K562 (cell line): ENCODE data around the gene DMAC2L. TPM values are rescaled to one million over a fixed set of nuclear protein-coding genes. Genes with fewer than 3 reads are reported as not detected.
A peak's percentile ranks its signal among the peaks of the same experiment; 100 is the strongest.

Experiments
- ATAC-seq: fragments of 200-7000 bp; cut with Tn5 transposase; 3 replicates; pipeline ENCODE4 v1.9.1; 2020; ENCODE audit warnings: moderate library complexity
- BruUV-seq: library from RNA; stranded (reverse); fragments of 400-500 nt; replicated peaks from 2 replicates; lab custom pipeline; 2021; lab: Mats Ljungman, UMichigan
- CTCF ChIA-PET: fragments of 300-600 bp; formaldehyde crosslinking; extraction: SDS; loops from one replicate; lab custom pipeline; 2021; ENCODE audit warnings: low intra/inter-chr PET ratio; lab: Yijun Ruan, JAX
- POLR2A ChIA-PET: fragments of 300-600, 350-650 bp; sonication (Branson Sonifier 250); formaldehyde crosslinking; extraction: SDS; loops from one replicate; lab custom pipeline; 2021; ENCODE audit warnings: antibody characterized with exemption, inconsistent platforms; lab: Yijun Ruan, JAX
- DNase-seq, 4 experiments: peaks; one replicate each; pipeline versions ENCODE4 v3.0.0 to v3.0.0-alpha.2; 2011 to 2018; ENCODE audit warnings: low spot score in 3 of 4, mixed read lengths in 3 of 4; ENCODE audit errors: extremely low read depth in 1 of 4
- FAIRE-seq: peaks from 2 replicates; lab custom pipeline; 2011; peaks lifted over from hg19 to GRCh38; lab: Jason Lieb, UNC
- H2AFZ ChIP-seq: 2 replicates; pipeline ENCODE4 v1.6.0; 2011; ENCODE audit warnings: low read depth, low read length, control low read depth, inconsistent platforms
- H3K27ac ChIP-seq: fragments of 200-600 bp; 3 replicates; pipeline ENCODE4 v1.8.0; 2011; ENCODE audit warnings: low read depth, mild to moderate bottlenecking, control low read depth, inconsistent platforms, low read length, moderate library complexity, mixed read lengths; ENCODE audit errors: extremely low read depth
- H3K27me3 ChIP-seq, 2 experiments: fragments of 300-600 bp in 1 of 2; 2 replicates in 1 of 2; 3 replicates in 1 of 2; pipeline versions ENCODE4 v1.6.0 to v1.8.0; 2011; ENCODE audit warnings: inconsistent platforms in 2 of 2, low read length in 2 of 2, mild to moderate bottlenecking in 1 of 2, mixed read lengths in 1 of 2, moderate library complexity in 1 of 2; ENCODE audit not compliant: control insufficient read depth in 2 of 2, insufficient read depth in 2 of 2
- H3K36me3 ChIP-seq: fragments of 300-600 bp; 3 replicates; pipeline ENCODE4 v1.8.0; 2011; ENCODE audit warnings: mild to moderate bottlenecking, low read length, inconsistent platforms; ENCODE audit not compliant: control insufficient read depth, insufficient read depth
- H3K4me1 ChIP-seq, 2 experiments: fragments of 200-600 bp in 1 of 2; replicated peaks in 1 of 2; 2 replicates in 1 of 2; 3 replicates in 1 of 2; pipeline versions ENCODE4 v1.5.1 to v1.8.0; 2011; ENCODE audit warnings: inconsistent platforms in 2 of 2, low read length in 2 of 2, mild to moderate bottlenecking in 1 of 2, mixed read lengths in 1 of 2, moderate library complexity in 1 of 2; ENCODE audit not compliant: control insufficient read depth in 2 of 2, insufficient read depth in 2 of 2
- H3K4me2 ChIP-seq: 2 replicates; pipeline ENCODE4 v1.6.1; 2011; ENCODE audit warnings: low read length, control low read depth, inconsistent platforms, mixed read lengths; ENCODE audit not compliant: insufficient read depth
- H3K4me3 ChIP-seq: fragments of 200-600 bp; sonication (generic), shearing (Covaris generic); 2 replicates; pipeline ENCODE4 v1.5.1; 2016; ENCODE audit warnings: control low read depth, inconsistent platforms
- H3K79me2 ChIP-seq: fragments of 200-600 bp; 3 replicates; pipeline ENCODE4 v1.8.0; 2011; ENCODE audit warnings: low read length, inconsistent platforms; ENCODE audit not compliant: control insufficient read depth, insufficient read depth
- H3K9ac ChIP-seq, 2 experiments: 2 replicates each; pipeline versions ENCODE4 v1.6.0 to v1.6.1; 2011; ENCODE audit warnings: low read depth in 2 of 2, low read length in 2 of 2, control low read depth in 1 of 2, inconsistent platforms in 1 of 2, mild to moderate bottlenecking in 1 of 2, mixed read lengths in 1 of 2; ENCODE audit not compliant: insufficient read depth in 1 of 2
- H3K9me1 ChIP-seq: one replicate; pipeline ENCODE4 v1.6.0; 2011; ENCODE audit warnings: inconsistent platforms, mild to moderate bottlenecking, low read length, moderate library complexity; ENCODE audit not compliant: control insufficient read depth, insufficient read depth
- H3K9me3 ChIP-seq: replicated peaks from 2 replicates; pipeline ENCODE4 v1.5.1; 2011; ENCODE audit warnings: low read depth, low read length, inconsistent platforms; ENCODE audit not compliant: control insufficient read depth, insufficient read depth
- H4K20me1 ChIP-seq: replicated peaks from 2 replicates; pipeline ENCODE4 v1.6.1; 2011; ENCODE audit warnings: low read length, inconsistent platforms, mixed read lengths; ENCODE audit not compliant: control insufficient read depth, insufficient read depth
- CAMTA2 ChIP-seq: fragments of 250-450 bp; sonication (Bioruptor Pico); conservative IDR thresholded peaks from 2 replicates; pipeline ENCODE4 v1.5.1; 2022
- CEBPB ChIP-seq: fragments of 450-650 bp; IDR thresholded peaks from 2 replicates; pipeline ENCODE4 v1.6.1; 2016; ENCODE audit warnings: missing genetic modification characterization, missing compliant biosample characterization
- HDAC1 ChIP-seq, 2 experiments: fragments of 450-650 bp; IDR thresholded peaks; 2 replicates each; pipeline ENCODE4 v1.6.1; 2016 to 2017; ENCODE audit warnings: inconsistent platforms in 1 of 2, mild to moderate bottlenecking in 1 of 2, moderate library complexity in 1 of 2
- IRF1 ChIP-seq: sonication (generic); formaldehyde crosslinking; IDR thresholded peaks from 2 replicates; pipeline ENCODE4 v1.8.0; 2022; ENCODE audit warnings: missing genetic modification reagents, mild to moderate bottlenecking, borderline replicate concordance
- PBX2 ChIP-seq, 2 experiments: IDR thresholded peaks in 1 of 2; conservative IDR thresholded peaks in 1 of 2; 2 replicates each; pipeline ENCODE4 v1.6.1; 2016; ENCODE audit warnings: low read depth in 2 of 2, mild to moderate bottlenecking in 1 of 2, missing compliant biosample characterization in 1 of 2, missing genetic modification characterization in 1 of 2, moderate library complexity in 1 of 2
- SLC30A9 ChIP-seq: fragments of 250-450 bp; sonication (Bioruptor Pico); IDR thresholded peaks from 2 replicates; pipeline ENCODE4 v1.8.0; 2022; ENCODE audit warnings: mild to moderate bottlenecking, moderate library complexity
- SOX6 ChIP-seq: fragments of 450-650 bp; IDR thresholded peaks from 2 replicates; pipeline ENCODE4 v1.6.1; 2014; ENCODE audit warnings: mild to moderate bottlenecking
- TBP ChIP-seq: optimal IDR thresholded peaks from 2 replicates; pipeline ENCODE3; 2011; ENCODE audit warnings: low read depth, low read length, improper control_type of control experiment
- ZBTB2 ChIP-seq: fragments of 450-650 bp; IDR thresholded peaks from 2 replicates; pipeline ENCODE4 v1.6.1; 2016; ENCODE audit warnings: antibody characterized with exemption
- ZFPM2 ChIP-seq: fragments of 250-450 bp; sonication (Bioruptor Pico); IDR thresholded peaks from 2 replicates; pipeline ENCODE4 v1.5.1; 2022; ENCODE audit warnings: mild to moderate bottlenecking
- ZKSCAN8 ChIP-seq: fragments of 200-800 bp; sonication (Bioruptor generic); IDR thresholded peaks from 2 replicates; pipeline ENCODE4 v1.6.1; 2016; ENCODE audit warnings: missing genetic modification characterization, missing compliant biosample characterization
- ZNF444 ChIP-seq: fragments of 250-450 bp; sonication (Bioruptor Pico); IDR thresholded peaks from 2 replicates; pipeline ENCODE4 v1.4.0; 2020; ENCODE audit warnings: mild to moderate bottlenecking, moderate library complexity
- WGBS: fragments of 100-300 bp; shearing (Covaris generic); methylation state at CpG from one replicate; pipeline ENCODE4 v1.1.6; 2016; ENCODE audit warnings: low coverage, mixed read lengths; ENCODE audit not compliant: insufficient coverage; ENCODE audit errors: missing lambda C conversion rate; 5-methylcytosine and 5-hydroxymethylcytosine counted together
- in situ Hi-C: fragments of 300-500 bp; cut with MboI; formaldehyde crosslinking; loops from 4 replicates; pipeline ENCODE4 v1.15.0; 2018; ENCODE audit warnings: inconsistent platforms, mixed read lengths
- intact Hi-C: fragments of 100-400 bp; cut with micrococcal nuclease; formaldehyde crosslinking; loops from 2 replicates; pipeline ENCODE4 v1.14.2; 2022
- polyA plus RNA-seq, 8 experiments: library from polyadenylated mRNA; depleted of rRNA in 4 of 8; stranded (reverse) in 5 of 8; unstranded in 3 of 8; fragments of >200 nt; fragmentation: Nextera tagmentation in 2 of 8; fragmentation: Illumina TruSeq in 1 of 8; extraction: Ambion mirVana in 2 of 8; extraction: Trizol in 1 of 8; gene quantifications; 2 replicates each; pipeline versions ENCODE4 v1.2.1 to v1.2.3, GENCODE V29; 2011 to 2014; ENCODE audit warnings: inconsistent platforms in 1 of 8, missing spikeins in 1 of 8
- total RNA-seq, 7 experiments: library from RNA; depleted of rRNA in 6 of 7; stranded (reverse); fragments of >200 nt in 6 of 7; fragmentation: Illumina TruSeq in 2 of 7; extraction: Trizol in 2 of 7; gene quantifications; 2 replicates each; pipeline versions ENCODE4 v1.2.1 to v1.2.3, GENCODE V29; 2011 to 2021; ENCODE audit warnings: low replicate concordance in 1 of 7

Gene DMAC2L
- total and polyA plus RNA-seq, 9 of the 15 experiments (the other 6 are each of a cell fraction or from before 2014, with no cell fraction given) = 4.0 to 37.2 (median 9.3) TPM

DNA sequence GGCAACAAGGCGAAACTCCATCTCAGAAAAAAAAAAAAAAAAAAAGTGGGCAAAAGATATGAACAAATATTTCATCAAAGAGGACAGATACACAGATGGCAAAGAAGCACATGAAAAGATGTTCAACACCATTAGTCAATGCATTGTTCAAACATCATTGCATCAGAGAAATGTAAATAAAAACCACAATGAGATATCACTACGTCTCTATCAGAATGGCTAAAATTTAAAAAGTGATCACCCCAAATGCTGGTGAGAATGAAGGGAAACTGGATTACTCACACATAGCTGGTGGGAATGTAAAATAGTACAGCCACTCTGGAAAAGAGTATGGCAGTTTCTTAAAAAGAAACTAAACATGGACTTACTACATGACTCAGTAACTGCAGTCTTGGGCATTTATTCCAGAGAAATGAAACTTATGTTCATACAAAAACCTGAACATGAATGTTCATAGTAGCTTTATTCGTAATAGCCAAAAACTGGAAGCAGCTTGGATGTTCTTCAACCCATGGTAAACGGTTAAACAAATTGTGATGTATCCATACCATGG is 3.7 kb upstream of the DMAC2L start (continued):
- no peak for TF ChIP-seq PBX2 (CRISPR knock-in tag; IDR thresholded peaks at IDR 0.05; ENCODE audit: low read depth)
- no peak for TF ChIP-seq PBX2 (tag; conservative IDR thresholded peaks at IDR 0.05; ENCODE audit: low read depth)
- TF ChIP-seq SOX6 = 0 out of 2 replicates have a peak, but pooled peaks have one; percentile 24
- 0 out of 2 replicates have a peak, but pooled peaks have one; percentile 20 for TF ChIP-seq CEBPB (tag)
- TF ChIP-seq, all 486 proteins: peak for 5

DNA sequence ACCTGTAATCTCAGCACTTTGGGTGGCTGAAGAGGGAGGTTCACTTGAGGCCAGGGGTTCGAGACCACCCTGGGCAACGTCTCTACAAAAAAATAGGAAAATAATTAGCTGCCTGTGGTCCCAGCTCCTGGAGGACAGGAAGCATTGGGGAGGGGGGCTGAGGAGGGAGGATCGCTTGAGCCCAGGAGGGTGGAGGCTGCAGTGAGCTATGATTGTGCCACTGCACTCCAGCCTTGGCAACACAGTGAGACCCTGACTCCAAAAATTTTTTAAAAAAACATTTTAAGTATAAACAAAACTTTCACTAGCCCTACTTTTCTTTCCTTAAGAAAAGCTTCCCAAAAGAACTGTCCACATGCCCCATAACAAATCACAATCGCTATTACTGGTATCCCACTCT is 1.7 kb upstream of the DMAC2L start:
- peaks cover 6% of the 10 kb centered on the region; the same call in 1 of the 2 replicates for H3K9me3 ChIP-seq
- H2AFZ ChIP-seq = no peak overlapping the region
- in situ Hi-C loops (no loop called here), intact Hi-C loops (no loop called here)
- H3K4me3 ChIP-seq = peak overlapping the region; percentile 73; the same call in 1 of the 2 replicates
- no peak for DNase-seq
- H4K20me1 ChIP-seq = no peaks in the 10 kb centered on the region
- TF ChIP-seq SLC30A9 (CRISPR knock-in tag) (no peak), HDAC1 (IDR thresholded peaks at IDR 0.05) (no peak), ZFPM2 (CRISPR knock-in tag) (no peak), ZNF444 (CRISPR knock-in tag) (no peak), ZBTB2 (no peak), IRF1 (no peak), CAMTA2 (CRISPR knock-in tag) (no peak), TBP (no peak), ZKSCAN8 (CRISPR knock-in tag) (no peak)
- 0% methylated on average over 1 of the region's 4 CpGs for WGBS
- H3K4me1 ChIP-seq = peaks cover 10 to 14% of the 10 kb centered on the region in 2 experiments; a peak in 4 of 5 replicates
- no peak for ATAC-seq
- BruUV-seq = no TSS peak
- CTCF ChIA-PET = no interaction called here
- H3K79me2 ChIP-seq = peaks cover 55% of the 10 kb centered on the region
- H3K27me3 ChIP-seq = no peaks in the 10 kb centered on the region
- peaks cover 3% of the 10 kb centered on the region; the same call in 1 of the 3 replicates for H3K36me3 ChIP-seq
- H3K4me2 ChIP-seq = peak overlapping the region; percentile 81
- H3K27ac ChIP-seq = no peak overlapping the region
- no peaks in the 10 kb centered on the region for H3K9me1 ChIP-seq
- FAIRE-seq = no peak
- POLR2A ChIA-PET = interaction anchor here (0.6 to 1.1 kb wide), 2 partner anchors 10 to 1124 kb away, joined by 3 read pairs; no protein-coding TSS in a partner anchor
- no peak overlapping the region for H3K9ac ChIP-seq
